ENCODE results near the gene HMCES.

Gene HMCES

GRCh38 chr3:129304962-129305222 lies 26.2 kb downstream of the HMCES start:
- H3K27ac ChIP-seq (ENCODE audit: low read depth, low read length): peak overlapping the region; percentile 93
- H3K4me1 ChIP-seq (ENCODE audit: control insufficient read depth, insufficient read depth, low read length): peaks cover 16% of the 10 kb centered on the region
- peak overlapping the region; percentile 49; the same call in 1 of the 2 replicates for H3K4me3 ChIP-seq (ENCODE audit: low read depth, low read length)
- H3K9ac ChIP-seq (ENCODE audit: low read depth, low read length): no peak overlapping the region
- no peaks in the 10 kb centered on the region for H3K9me3 ChIP-seq (ENCODE audit: control insufficient read depth, insufficient read depth, low read length)
- H3K36me3 ChIP-seq (ENCODE audit: control insufficient read depth, insufficient read depth, low read length): peaks cover 23% of the 10 kb centered on the region
- no peaks in the 10 kb centered on the region for H3K27me3 ChIP-seq (ENCODE audit: control insufficient read depth, insufficient read depth, low read length)

- Histone ChIP-seq H3K36me3 (ENCODE audit: control insufficient read depth, insufficient read depth, low read length) (peaks cover 23% of the 10 kb centered on the region), H3K4me3 (ENCODE audit: low read depth, low read length) (peak overlapping the region; percentile 49), H3K4me1 (ENCODE audit: control insufficient read depth, insufficient read depth, low read length) (peaks cover 16% of the 10 kb centered on the region), H3K27ac (ENCODE audit: low read depth, low read length) (peak overlapping the region; percentile 93), H3K9ac (ENCODE audit: low read depth, low read length) (peak overlapping the region; percentile 47; the same call in 1 of the 2 replicates), H3K27me3 (ENCODE audit: control insufficient read depth, insufficient read depth, low read length) (no peaks in the 10 kb centered on the region), H3K9me3 (ENCODE audit: control insufficient read depth, insufficient read depth, low read length) (no peaks in the 10 kb centered on the region)
These were observed 27.0 kb downstream of the HMCES start for GRCh38 chr3:129305592-129306091.

DNA sequence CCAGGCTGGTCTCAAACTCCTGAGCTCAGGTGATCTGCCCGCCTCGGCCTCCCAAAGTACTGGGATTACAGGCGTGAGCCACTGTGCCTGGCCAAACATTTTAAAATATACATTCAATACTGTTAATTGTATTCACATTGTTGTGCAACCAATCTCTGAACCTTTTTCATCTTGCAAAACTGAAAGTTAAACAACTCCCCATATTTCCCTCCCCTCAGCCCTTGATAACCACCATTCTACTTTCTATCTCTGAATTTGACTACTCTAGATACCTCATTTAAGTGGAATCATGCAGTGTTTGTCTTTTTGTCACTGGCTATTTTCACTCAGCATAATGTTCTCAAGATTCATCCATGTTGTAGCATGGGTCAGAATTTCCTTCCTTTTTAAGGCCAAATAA lies 30.0 kb downstream of the HMCES start:
- Histone ChIP-seq H3K27me3 (ENCODE audit: control insufficient read depth, insufficient read depth, low read length) (no peaks in the 10 kb centered on the region), H3K27ac (ENCODE audit: low read depth, low read length) (no peak overlapping the region), H3K9me3 (ENCODE audit: control insufficient read depth, insufficient read depth, low read length) (no peaks in the 10 kb centered on the region)

DNA sequence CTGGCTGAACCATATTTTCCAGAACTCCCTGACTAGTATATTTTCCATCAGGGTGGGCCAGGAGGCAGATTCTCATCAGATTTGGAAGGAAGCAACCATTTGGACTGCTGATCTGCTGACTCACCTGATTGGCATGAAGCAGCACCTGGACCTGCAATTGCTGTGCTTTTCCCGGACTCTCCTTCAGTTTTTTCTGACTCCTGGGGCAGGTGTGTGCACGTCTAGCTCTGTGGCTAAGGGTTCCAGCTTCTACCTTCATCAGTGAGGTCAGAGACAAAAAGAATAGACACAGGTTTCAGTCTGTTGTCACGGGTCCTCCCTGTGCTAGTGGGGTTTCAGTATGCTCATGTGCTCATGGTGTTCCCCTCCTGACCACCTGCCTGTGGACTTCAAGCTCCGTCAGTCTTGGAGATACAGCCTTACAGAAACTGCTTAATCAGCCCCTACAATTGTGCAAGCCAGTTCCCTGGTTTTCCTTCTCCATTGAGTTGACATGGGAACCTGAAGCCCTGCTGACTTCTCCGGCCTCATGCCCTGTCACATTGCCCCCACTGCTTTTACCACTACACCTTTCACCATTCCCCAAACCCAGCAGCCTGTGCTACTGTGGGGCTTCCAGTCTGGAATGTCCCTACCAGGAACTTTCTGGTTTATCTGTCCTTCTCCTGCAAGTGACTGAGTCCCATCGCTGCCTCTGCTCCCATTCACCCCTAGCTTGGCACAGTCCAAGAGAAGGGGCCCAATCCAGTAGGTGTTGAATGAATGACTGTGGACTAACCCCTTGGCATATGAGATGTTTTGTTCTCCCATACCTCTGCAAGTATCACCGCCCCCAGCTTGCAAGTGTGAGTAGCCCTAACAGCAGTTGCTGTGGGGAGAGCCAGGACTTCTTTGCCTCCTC lies 31.7 kb downstream of the HMCES start:
- Histone ChIP-seq H3K9me3 (ENCODE audit: control insufficient read depth, insufficient read depth, low read length) (no peaks in the 10 kb centered on the region), H3K4me3 (ENCODE audit: low read depth, low read length) (no peak overlapping the region), H3K27me3 (ENCODE audit: control insufficient read depth, insufficient read depth, low read length) (no peaks in the 10 kb centered on the region), H3K9ac (ENCODE audit: low read depth, low read length) (no peak overlapping the region), H3K4me1 (ENCODE audit: control insufficient read depth, insufficient read depth, low read length) (peaks cover 9% of the 10 kb centered on the region; the same call in 1 of the 2 replicates), H3K27ac (ENCODE audit: low read depth, low read length) (no peak overlapping the region), H3K36me3 (ENCODE audit: control insufficient read depth, insufficient read depth, low read length) (no peaks in the 10 kb centered on the region)

More for the DNA sequence above, 30.0 kb downstream of the HMCES start:
- Histone ChIP-seq H3K4me3 (ENCODE audit: low read depth, low read length) (no peak overlapping the region), H3K36me3 (ENCODE audit: control insufficient read depth, insufficient read depth, low read length) (peaks cover 11% of the 10 kb centered on the region; the same call in 1 of the 2 replicates), H3K9ac (ENCODE audit: low read depth, low read length) (no peak overlapping the region), H3K4me1 (ENCODE audit: control insufficient read depth, insufficient read depth, low read length) (peaks cover 16% of the 10 kb centered on the region)

- Histone ChIP-seq H3K36me3 (ENCODE audit: control insufficient read depth, insufficient read depth, low read length) (no peaks in the 10 kb centered on the region), H3K27ac (ENCODE audit: low read depth, low read length) (no peak overlapping the region), H3K9me3 (ENCODE audit: control insufficient read depth, insufficient read depth, low read length) (no peaks in the 10 kb centered on the region), H3K9ac (ENCODE audit: low read depth, low read length) (no peak overlapping the region), H3K4me3 (ENCODE audit: low read depth, low read length) (no peak overlapping the region), H3K4me1 (ENCODE audit: control insufficient read depth, insufficient read depth, low read length) (peaks cover 4% of the 10 kb centered on the region; the same call in 1 of the 2 replicates), H3K27me3 (ENCODE audit: control insufficient read depth, insufficient read depth, low read length) (no peaks in the 10 kb centered on the region)
These were observed 32.6 kb downstream of the HMCES start for GRCh38 chr3:129311054-129311902.

DNA sequence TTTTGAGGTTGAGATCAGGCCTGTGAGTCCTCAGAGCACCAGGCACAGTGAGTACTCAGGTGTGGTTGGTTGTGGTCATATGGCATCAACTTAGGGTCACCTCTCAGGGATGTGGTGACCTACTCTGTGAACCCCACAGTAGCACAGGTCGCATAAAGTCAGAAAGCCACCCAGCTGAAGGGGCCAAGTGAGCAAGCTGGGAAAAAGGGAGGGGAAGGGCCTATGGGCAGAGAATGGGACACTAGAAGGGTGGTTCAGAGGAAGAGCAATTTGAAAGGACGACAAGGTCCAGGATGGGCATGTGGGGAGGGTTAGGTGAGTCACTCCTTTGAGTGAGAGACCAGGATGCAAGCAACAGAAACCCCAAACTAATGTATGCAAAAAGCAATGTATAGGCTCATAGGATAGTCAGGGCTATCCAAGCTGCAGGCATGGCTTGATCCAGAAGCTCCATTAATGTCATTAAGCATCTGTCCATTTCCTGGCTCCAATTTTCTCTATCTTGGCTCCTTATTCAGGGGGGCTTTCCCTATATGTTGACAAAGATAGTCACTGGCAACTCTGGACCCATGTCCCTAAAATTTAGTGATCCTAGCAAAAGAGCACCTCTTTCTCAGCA lies 33.5 kb downstream of the HMCES start:
- H3K4me1 ChIP-seq (ENCODE audit: control insufficient read depth, insufficient read depth, low read length): peaks cover 4% of the 10 kb centered on the region; the same call in 1 of the 2 replicates
- H3K36me3 ChIP-seq (ENCODE audit: control insufficient read depth, insufficient read depth, low read length): no peaks in the 10 kb centered on the region
- no peak overlapping the region for H3K27ac ChIP-seq (ENCODE audit: low read depth, low read length)
- H3K9ac ChIP-seq (ENCODE audit: low read depth, low read length): no peak overlapping the region
- no peaks in the 10 kb centered on the region for H3K9me3 ChIP-seq (ENCODE audit: control insufficient read depth, insufficient read depth, low read length)
- H3K27me3 ChIP-seq (ENCODE audit: control insufficient read depth, insufficient read depth, low read length): no peaks in the 10 kb centered on the region
- H3K4me3 ChIP-seq (ENCODE audit: low read depth, low read length): no peak overlapping the region

- Histone ChIP-seq H3K36me3 (ENCODE audit: control insufficient read depth, insufficient read depth, low read length) (0 out of 2 replicates have a peak, but pooled peaks cover 4% of the 10 kb centered on the region), H3K27me3 (ENCODE audit: control insufficient read depth, insufficient read depth, low read length) (no peaks in the 10 kb centered on the region), H3K27ac (ENCODE audit: low read depth, low read length) (no peak overlapping the region), H3K9me3 (ENCODE audit: control insufficient read depth, insufficient read depth, low read length) (no peaks in the 10 kb centered on the region), H3K4me3 (ENCODE audit: low read depth, low read length) (no peak overlapping the region), H3K4me1 (ENCODE audit: control insufficient read depth, insufficient read depth, low read length) (peaks cover 4% of the 10 kb centered on the region; the same call in 1 of the 2 replicates), H3K9ac (ENCODE audit: low read depth, low read length) (no peak overlapping the region)
These were observed 34.2 kb downstream of the HMCES start for GRCh38 chr3:129312671-129313414.

DNA sequence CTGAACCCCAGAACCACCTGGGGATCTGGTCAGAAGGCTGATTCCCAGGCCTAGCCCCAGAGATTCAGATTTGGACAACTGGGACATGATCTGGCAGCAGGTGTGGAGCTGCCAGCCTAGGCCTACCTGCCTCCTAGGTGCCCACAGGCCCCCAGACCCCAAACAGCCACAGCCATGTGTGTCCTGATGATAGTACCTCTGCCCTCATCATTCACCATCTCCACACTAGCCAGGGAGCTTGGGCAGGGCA lies 34.7 kb downstream of the HMCES start:
- Histone ChIP-seq H3K27ac (ENCODE audit: low read depth, low read length) (no peak overlapping the region), H3K9me3 (ENCODE audit: control insufficient read depth, insufficient read depth, low read length) (no peaks in the 10 kb centered on the region), H3K4me1 (ENCODE audit: control insufficient read depth, insufficient read depth, low read length) (peaks cover 4% of the 10 kb centered on the region; the same call in 1 of the 2 replicates), H3K4me3 (ENCODE audit: low read depth, low read length) (no peak overlapping the region), H3K9ac (ENCODE audit: low read depth, low read length) (no peak overlapping the region), H3K27me3 (ENCODE audit: control insufficient read depth, insufficient read depth, low read length) (no peaks in the 10 kb centered on the region), H3K36me3 (ENCODE audit: control insufficient read depth, insufficient read depth, low read length) (peaks cover 7% of the 10 kb centered on the region; the same call in 1 of the 2 replicates)

DNA sequence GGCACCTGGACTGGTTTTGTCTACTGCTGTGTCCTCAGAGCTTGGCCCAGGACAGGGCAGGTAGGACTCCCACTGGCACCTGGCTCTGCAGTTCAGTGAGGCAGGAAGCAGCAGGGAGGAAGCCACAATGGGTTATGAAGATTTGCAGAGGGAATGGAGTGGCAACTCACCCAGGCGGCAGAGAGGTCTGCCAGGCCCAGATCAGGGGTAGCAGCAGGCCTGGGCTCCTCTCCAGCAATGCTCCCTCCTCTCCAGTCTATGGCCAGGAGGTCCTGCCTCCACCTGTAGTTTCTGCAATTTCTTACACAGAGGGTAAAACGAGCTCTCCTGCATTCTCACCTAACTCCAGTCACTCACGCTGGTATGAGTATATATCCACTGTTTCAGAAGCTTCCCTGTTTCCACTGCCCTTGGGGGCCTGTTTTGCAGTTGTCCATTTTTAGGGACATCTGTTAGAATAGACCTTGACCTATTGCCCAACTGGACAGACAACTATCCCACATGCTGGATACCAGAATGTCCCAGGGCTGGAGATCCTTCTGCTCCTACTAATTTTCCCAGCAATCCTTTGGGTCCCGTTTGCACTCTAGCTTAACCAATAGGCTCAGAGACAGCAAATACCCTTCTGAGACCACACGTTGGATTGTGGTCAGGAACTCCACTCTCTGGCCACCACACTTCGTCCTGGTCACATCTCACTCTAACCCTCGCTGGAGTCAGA lies 35.2 kb downstream of the HMCES start:
- no peak overlapping the region for H3K9ac ChIP-seq (ENCODE audit: low read depth, low read length)
- no peaks in the 10 kb centered on the region for H3K9me3 ChIP-seq (ENCODE audit: control insufficient read depth, insufficient read depth, low read length)
- H3K27me3 ChIP-seq (ENCODE audit: control insufficient read depth, insufficient read depth, low read length): no peaks in the 10 kb centered on the region
- H3K4me3 ChIP-seq (ENCODE audit: low read depth, low read length): peak overlapping the region; percentile 99
- peaks cover 4% of the 10 kb centered on the region; the same call in 1 of the 2 replicates for H3K4me1 ChIP-seq (ENCODE audit: control insufficient read depth, insufficient read depth, low read length)
- H3K27ac ChIP-seq (ENCODE audit: low read depth, low read length): peak overlapping the region; percentile 27
- H3K36me3 ChIP-seq (ENCODE audit: control insufficient read depth, insufficient read depth, low read length): peaks cover 11% of the 10 kb centered on the region; the same call in 1 of the 2 replicates

All from HUES48 (cell line).